COLO829 (cell line): ENCODE measurements around the gene SCUBE2.
"Not testable (repeated sequence)": the region's sequence is repeated elsewhere in the genome, so short reads cannot be mapped to it uniquely, and the experiment has no call there.

Experiments used
- DNase-seq: peaks from one replicate; pipeline ENCODE4 v3.0.0; 2012; ENCODE audit warnings: low spot score

Gene SCUBE2

GRCh38 chr11:9042488-9042887, 48.9 kb downstream of the SCUBE2 start:
- DNase-seq, result no peak

DNA sequence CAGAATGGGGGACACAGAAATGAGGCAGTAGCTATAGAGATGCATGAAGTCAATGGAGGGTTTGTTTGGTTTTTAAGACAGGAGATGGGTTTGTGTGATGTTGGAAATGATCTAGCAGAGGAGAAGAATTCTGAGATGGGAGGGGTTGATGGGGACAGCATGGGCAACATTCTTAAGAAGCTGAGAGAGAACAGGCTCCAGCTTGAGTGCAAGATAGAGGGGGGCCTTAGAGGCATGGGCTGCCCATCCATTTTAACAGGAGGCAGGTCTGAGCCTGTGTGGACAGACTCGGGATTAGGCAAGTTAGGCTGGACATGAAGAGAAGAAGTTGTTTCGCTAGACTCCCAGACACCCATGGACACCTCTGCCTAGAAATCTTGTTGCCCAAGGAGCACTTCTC, 49.7 kb downstream of the SCUBE2 start:
- DNase-seq, result no peak

DNA sequence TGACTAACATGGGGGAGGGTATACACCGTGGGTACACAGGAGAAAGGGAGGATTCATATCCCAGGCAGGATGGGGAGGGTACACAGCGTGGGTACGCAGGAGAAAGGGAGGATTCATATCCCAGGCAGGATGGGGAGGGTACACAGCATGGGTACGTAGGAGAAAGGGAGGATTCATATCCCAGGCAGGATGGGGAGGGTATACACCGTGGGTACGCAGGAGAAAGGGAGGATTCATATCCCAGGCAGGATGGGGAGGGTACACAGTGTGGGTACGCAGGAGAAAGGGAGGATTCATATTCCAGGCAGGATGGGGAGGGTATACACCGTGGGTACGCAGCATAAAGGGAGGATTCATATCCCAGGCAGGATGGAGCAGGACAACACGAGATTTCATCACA, 51.0 kb downstream of the SCUBE2 start:
- no peak for DNase-seq

DNA sequence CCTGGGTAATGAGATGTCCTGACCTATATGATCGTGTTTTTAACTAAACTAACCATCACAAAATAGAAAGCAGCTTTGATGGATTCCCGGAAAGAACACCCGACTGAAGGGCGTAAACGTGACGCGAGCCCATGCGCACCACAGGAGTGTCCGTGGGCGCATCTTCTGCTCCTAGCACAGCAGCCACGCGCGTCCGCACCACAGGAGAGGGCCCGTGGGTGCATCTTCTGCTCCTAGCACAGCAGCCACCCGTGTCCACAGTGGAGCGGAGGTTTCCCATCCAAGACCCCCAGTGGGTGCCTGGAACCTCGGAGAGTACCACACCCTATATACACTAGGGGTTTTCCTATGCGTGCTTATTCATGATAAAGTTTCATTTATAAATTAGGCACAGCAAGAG, 51.5 kb downstream of the SCUBE2 start:
- DNase-seq, result no peak

DNA sequence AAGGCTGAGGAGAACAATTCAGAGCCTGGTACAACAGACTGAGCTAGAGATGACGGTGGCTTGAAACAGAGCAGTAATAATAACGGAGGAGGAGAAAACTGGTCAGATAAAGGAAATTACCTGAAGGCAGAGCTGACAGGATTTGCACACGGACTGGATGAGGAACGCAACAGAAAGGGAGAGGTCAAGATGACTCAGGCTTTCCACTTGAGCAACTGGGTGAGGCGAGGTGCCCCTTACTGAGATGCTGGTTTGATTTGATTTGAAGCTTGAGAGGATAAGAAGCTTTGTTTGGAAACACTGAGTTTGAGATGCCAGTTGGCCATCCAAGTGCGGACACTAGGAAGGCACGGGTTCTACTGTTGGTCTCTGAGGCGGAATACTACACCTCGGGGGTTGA, 52.2 kb downstream of the SCUBE2 start:
- DNase-seq, result no peak

GRCh38 chr11:9038541-9038940, 52.9 kb downstream of the SCUBE2 start:
- DNase-seq, result no peak

DNA sequence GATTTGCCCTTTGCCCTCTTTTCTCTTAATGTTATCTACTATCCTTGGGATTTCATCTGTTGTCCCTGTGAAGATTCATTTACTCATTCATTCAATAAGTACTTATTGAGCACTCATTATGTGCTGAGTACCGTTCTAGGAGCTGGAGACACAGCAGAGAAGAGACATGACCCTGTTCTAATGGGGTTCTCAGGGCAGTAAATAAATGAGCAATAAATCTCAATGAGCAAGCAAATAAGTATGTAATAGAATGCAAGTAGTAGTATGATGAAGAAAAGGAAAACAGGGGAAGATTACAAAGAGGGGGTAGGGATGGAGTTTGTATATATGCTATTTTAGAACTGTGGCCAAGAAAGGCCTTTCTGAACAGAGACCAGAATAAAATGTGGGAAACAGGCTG, 53.4 kb downstream of the SCUBE2 start:
- no peak for DNase-seq

GRCh38 chr11:9037046-9037780, 54.2 kb downstream of the SCUBE2 start:
- no peak for DNase-seq

DNA sequence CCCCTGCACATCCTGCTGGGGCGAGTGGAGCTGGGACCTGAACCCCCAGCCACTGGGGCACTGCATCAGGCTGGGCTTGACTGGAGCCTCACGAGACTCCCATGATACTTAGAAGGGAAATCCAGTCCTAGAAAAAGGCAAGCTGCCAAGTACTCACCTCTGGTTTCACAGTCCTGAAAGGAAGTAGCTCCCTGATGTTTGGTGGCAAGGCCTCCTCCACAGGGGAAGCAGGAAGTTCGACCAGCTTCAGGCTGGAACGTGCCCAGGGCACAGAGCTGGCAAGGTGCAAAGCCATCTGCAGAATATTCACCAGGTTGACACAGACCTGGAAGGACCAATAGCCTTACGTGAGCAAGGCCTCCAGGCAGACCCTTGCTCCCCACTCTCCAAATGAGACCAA, 60.8 kb downstream of the SCUBE2 start:
- no peak for DNase-seq

DNA sequence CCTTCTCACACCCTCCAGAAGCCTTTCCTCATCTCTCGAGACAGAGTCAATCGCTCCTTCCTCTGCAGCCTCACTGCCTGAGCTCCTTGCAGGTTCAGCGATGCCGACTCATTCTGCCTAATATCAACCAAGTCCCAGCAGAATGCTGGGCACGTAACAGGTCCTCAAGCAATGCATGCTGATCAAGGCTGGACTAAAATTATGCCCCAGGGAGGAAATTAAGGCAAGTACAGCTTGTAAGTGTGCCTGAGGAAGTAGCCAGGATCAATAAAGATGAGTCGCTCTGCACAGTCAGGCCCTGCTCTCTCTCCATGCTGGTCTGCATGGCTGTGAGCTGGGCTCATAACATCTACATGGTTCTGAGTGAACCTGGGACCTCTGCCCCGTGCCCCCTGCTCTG, 62.0 kb downstream of the SCUBE2 start:
- no peak for DNase-seq

DNA sequence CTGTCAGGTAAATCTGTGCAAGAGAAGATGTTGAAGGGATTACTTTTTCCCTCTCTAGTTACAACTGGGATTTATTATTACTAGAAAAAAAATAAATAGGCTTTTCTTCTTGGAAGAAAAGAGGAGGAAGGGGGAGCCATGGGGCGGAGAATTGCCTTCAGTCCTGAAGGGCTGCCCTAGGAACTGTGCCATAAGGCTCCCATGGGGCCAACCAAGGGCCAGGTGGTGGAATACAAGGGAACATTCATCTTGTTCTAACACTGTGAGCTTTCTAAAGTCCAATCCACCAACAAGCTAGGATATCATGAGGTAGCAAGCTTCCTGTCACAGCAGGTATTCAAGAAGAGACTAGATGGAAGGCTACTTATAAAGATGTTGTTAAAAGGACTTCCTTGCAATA, 62.8 kb downstream of the SCUBE2 start:
- peak; percentile 48 for DNase-seq

GRCh38 chr11:9025101-9025850, 66.1 kb downstream of the SCUBE2 start:
- no peak for DNase-seq

- no peak for DNase-seq
Observed at GRCh38 chr11:9022961-9023680, 68.3 kb downstream of the SCUBE2 start.

- no peak for DNase-seq
Observed at GRCh38 chr11:9020916-9021315, 70.5 kb downstream of the SCUBE2 start.

- no peak for DNase-seq
Observed at GRCh38 chr11:9019861-9020260, 71.5 kb downstream of the SCUBE2 start.

- DNase-seq, result no peak
Observed at GRCh38 chr11:9017773-9018172, 73.6 kb downstream of the SCUBE2 start.

DNA sequence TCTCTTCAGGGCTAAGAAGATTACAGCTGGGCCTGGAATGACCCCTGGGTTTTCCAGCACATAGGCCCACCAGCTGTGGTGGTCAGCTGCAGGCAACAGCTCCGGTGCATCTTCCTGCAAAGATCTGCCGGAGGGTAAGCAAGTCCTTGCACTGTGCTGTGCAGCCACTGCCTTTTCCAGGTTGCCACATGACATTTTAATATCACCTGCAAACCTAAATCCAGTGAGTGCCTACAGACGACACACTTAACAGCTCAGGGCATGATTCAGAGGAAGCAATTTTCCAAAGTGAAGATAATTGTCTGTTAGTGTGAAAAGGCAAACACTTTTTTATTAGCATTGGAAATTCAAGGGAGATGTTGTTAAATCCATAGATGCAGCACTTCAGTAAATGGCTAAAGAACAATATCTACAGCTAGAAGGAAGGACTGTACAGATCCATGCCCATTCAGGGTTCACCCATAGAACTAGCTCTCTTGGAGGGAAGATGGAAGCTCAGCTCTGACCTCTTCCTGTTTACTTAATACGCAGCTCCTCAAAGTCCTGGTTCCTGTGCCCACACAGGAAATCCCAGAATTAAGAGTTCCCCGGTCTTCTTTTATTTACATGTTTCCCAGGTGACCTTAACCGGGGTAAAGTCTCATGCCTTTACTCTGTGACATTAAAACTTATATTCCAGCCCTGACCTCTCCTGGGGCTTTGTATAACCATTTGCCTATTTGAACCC, 74.3 kb downstream of the SCUBE2 start:
- no peak for DNase-seq

GRCh38 chr11:9015677-9016076, 75.7 kb downstream of the SCUBE2 start:
- DNase-seq, result peak; percentile 83

- DNase-seq, result no peak
Observed at GRCh38 chr11:9014826-9015225, 76.6 kb downstream of the SCUBE2 start.

- no peak for DNase-seq
Observed at GRCh38 chr11:9013373-9013772, 78.0 kb downstream of the SCUBE2 start.

DNA sequence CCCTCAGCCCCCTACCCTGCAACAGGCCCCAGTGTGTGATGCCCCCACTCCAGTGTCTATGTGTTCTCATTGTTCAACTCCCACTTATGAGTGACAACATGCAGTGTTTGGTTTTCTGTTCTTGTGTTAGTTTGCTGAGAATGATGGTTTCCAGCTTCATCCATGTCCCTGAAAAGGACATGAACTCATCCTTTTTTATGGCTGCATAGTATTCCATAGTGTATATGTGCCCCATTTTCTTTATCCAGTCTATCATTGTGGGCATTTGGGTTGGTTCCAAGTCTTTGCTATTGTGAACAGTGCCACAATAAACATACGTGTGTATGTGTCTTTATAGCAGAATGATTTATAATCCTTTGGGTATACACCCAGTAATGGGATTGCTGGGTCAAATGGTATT, 81.9 kb downstream of the SCUBE2 start:
- DNase-seq, result not testable (repeated sequence)

GRCh38 chr11:9008661-9009060, 82.7 kb downstream of the SCUBE2 start:
- DNase-seq, result no peak
